ENCODE data around the gene LPIN1. TPM values are rescaled to one million over a fixed set of nuclear protein-coding genes. Genes with fewer than 3 reads are reported as not detected.

Gene LPIN1
- total RNA-seq, 2 experiments from 2014 or later: 54.0 to 57.8 TPM

DNA sequence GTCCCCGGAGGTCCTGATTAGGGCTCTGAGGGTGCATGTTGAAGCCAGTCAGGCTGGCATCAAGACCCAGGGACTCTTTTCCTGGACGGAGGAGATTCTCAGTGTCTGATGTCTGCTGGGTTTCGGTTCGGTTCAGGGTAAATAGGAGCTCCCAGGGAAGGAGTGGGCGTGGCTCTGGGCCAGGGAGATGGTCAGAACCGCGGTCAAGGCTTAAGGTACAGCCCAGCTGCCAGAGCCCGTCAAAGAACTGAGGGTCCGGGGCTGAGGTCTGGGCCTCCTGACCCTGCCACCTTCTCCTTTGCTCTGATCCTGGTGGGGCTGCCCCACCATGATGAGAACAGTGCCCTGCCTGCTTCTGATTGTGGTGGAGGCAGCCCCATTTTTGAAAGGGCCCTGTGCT is 39.8 kb downstream of the LPIN1 start:
- Mint-ChIP-seq H3K27me3 (no peaks in the 10 kb centered on the region), H3K27ac (no peak overlapping the region), H3K4me1 (peaks cover 5% of the 10 kb centered on the region), H3K36me3 (ENCODE audit: low read depth) (peaks cover 86% of the 10 kb centered on the region), H3K4me3 (no peak overlapping the region), H3K9me3 (no peaks in the 10 kb centered on the region)
- no peak for DNase-seq
- POLR2A ChIA-PET: no interaction called here
- CTCF ChIA-PET: interaction anchor here (1.3 to 10.8 kb wide), 5 partner anchors 32 to 95 kb away, joined by 3 to 327 read pairs (median 14); no protein-coding TSS in a partner anchor

GRCh38 chr2:11786592-11786991 is 40.2 kb downstream of the LPIN1 start:
- no peak overlapping the region for H3K27ac Mint-ChIP-seq
- peak; percentile 11 for DNase-seq
- ChIA-PET POLR2A (no interaction called here), CTCF (interaction anchor here (0.9 to 10.8 kb wide), 6 partner anchors 33 to 106 kb away, joined by 3 to 327 read pairs (median 4); no protein-coding TSS in a partner anchor)
- H3K9me3 Mint-ChIP-seq: no peaks in the 10 kb centered on the region
- H3K4me1 Mint-ChIP-seq: peaks cover 5% of the 10 kb centered on the region
- no peaks in the 10 kb centered on the region for H3K27me3 Mint-ChIP-seq
- H3K36me3 Mint-ChIP-seq (ENCODE audit: low read depth): peaks cover 86% of the 10 kb centered on the region
- no peak overlapping the region for H3K4me3 Mint-ChIP-seq

- Mint-ChIP-seq H3K27me3 (no peaks in the 10 kb centered on the region), H3K9me3 (no peaks in the 10 kb centered on the region), H3K36me3 (ENCODE audit: low read depth) (peaks cover 86% of the 10 kb centered on the region), H3K4me3 (no peak overlapping the region), H3K27ac (no peak overlapping the region), H3K4me1 (peaks cover 5% of the 10 kb centered on the region)
- ChIA-PET POLR2A (interaction anchor here (0.6 kb wide), 1 partner anchor 95 kb away, joined by 3 read pairs; no protein-coding TSS in a partner anchor), CTCF (interaction anchor here (0.9 to 2.0 kb wide), 5 partner anchors 18 to 107 kb away, joined by 3 to 10 read pairs (median 3); no protein-coding TSS in a partner anchor)
- DNase-seq: peak; percentile 10
Observed at GRCh38 chr2:11787991-11788390, 41.6 kb downstream of the LPIN1 start.

- peaks cover 88% of the 10 kb centered on the region for H3K36me3 Mint-ChIP-seq (ENCODE audit: low read depth)
- H3K4me1 Mint-ChIP-seq: peaks cover 5% of the 10 kb centered on the region
- peak; percentile 6 for DNase-seq
- no peaks in the 10 kb centered on the region for H3K9me3 Mint-ChIP-seq
- no peak overlapping the region for H3K4me3 Mint-ChIP-seq
- ChIA-PET CTCF (interaction anchor here (1.7 to 2.0 kb wide), 2 partner anchors 50 to 96 kb away, joined by 5 to 10 read pairs; no protein-coding TSS in a partner anchor), POLR2A (no interaction called here)
- H3K27ac Mint-ChIP-seq: no peak overlapping the region
- no peaks in the 10 kb centered on the region for H3K27me3 Mint-ChIP-seq
Observed at GRCh38 chr2:11788461-11789124, 42.2 kb downstream of the LPIN1 start.

- H3K4me1 Mint-ChIP-seq: peaks cover 5% of the 10 kb centered on the region
- H3K36me3 Mint-ChIP-seq (ENCODE audit: low read depth): peaks cover 87% of the 10 kb centered on the region
- no peaks in the 10 kb centered on the region for H3K27me3 Mint-ChIP-seq
- CTCF ChIA-PET: no interaction called here
- H3K27ac Mint-ChIP-seq: no peak overlapping the region
- H3K9me3 Mint-ChIP-seq: no peaks in the 10 kb centered on the region
- DNase-seq: peak; percentile 4
- no peak overlapping the region for H3K4me3 Mint-ChIP-seq
- POLR2A ChIA-PET: no interaction called here
Observed at GRCh38 chr2:11789243-11789642, 42.8 kb downstream of the LPIN1 start.

- no peaks in the 10 kb centered on the region for H3K9me3 Mint-ChIP-seq
- no peak overlapping the region for H3K4me3 Mint-ChIP-seq
- CTCF ChIA-PET: interaction anchor here (1.0 to 1.5 kb wide), 3 partner anchors 12 to 97 kb away, joined by 3 to 6 read pairs (median 3); no protein-coding TSS in a partner anchor
- peak; percentile 11 for DNase-seq
- H3K27me3 Mint-ChIP-seq: no peaks in the 10 kb centered on the region
- peaks cover 85% of the 10 kb centered on the region for H3K36me3 Mint-ChIP-seq (ENCODE audit: low read depth)
- POLR2A ChIA-PET: no interaction called here
- H3K4me1 Mint-ChIP-seq: peaks cover 5% of the 10 kb centered on the region
- no peak overlapping the region for H3K27ac Mint-ChIP-seq
Observed at GRCh38 chr2:11790228-11790627, 43.8 kb downstream of the LPIN1 start.

DNA sequence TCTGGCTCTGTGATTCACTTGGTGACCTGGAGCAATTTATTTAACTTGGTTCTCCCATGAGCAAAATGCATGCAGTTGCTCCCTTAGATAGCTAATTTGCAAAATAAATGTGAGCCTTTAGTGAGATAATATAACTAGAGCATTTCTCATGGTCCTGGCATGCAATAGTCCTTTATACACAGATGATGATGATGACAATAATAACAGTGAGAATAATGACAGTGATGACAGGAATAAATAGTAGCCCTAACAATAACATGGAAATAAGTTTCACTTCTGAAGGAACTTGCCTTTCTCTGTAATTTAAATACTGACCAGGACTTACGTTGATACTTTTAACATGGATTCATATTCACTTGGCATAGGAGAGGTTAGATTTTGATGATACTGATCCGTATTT is 49.2 kb downstream of the LPIN1 start:
- ChIA-PET POLR2A (no interaction called here), CTCF (no interaction called here)
- Mint-ChIP-seq H3K27me3 (no peaks in the 10 kb centered on the region), H3K4me3 (no peak overlapping the region), H3K27ac (no peak overlapping the region), H3K9me3 (no peaks in the 10 kb centered on the region), H3K36me3 (ENCODE audit: low read depth) (peaks cover 90% of the 10 kb centered on the region), H3K4me1 (peaks cover 2% of the 10 kb centered on the region)
- DNase-seq: no peak

DNA sequence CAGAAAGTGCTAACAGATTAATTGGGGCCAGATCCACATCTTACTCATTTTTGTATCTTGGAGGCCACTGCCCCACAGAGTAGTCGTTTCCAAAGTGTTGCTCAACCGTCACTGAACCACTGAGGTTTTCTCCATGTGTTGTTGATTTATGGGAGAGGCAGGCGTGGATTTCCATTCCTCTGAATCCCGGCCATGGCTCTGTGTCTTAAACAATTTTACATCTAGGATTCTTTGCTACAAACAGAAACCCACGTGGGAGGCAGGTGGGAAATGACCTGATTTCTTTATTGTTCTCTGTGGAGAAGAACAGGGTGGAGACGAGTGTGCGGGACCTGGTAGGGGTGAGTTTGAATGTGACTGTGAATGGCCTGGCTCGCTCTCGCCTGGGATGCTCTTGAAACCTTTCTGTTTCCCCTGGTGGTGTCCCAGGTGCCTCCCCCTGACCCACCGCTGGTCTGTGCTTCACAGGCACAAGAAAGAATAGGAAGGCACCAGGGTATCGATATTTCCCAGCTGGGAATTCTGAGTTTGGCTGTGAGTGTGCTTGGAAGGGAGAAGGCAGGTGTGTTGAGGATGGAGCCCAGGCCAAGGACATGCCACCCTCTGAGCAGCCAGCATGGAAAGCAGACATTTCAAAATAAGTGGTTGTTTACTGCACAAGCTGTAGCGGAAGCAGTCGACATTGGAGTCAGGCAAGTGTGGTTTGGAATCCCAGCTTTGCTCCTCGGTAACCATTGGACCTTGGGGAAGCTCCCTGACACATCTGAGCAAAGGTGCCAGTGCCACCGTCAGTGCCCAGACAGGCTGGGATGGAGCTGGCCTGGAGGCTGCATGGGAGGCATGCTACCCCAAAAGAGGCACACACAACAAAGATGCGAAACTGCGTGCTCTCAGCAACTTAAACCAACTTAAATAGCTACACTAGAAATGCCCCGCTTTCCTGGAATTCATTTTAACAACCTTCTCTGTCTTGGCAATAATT is 50.0 kb downstream of the LPIN1 start:
- CTCF ChIA-PET: no interaction called here
- Mint-ChIP-seq H3K27me3 (no peaks in the 10 kb centered on the region), H3K27ac (no peak overlapping the region)

GRCh38 chr2:11797846-11798245 is 51.4 kb downstream of the LPIN1 start:
- Mint-ChIP-seq H3K27me3 (no peaks in the 10 kb centered on the region), H3K36me3 (ENCODE audit: low read depth) (peaks cover 83% of the 10 kb centered on the region), H3K4me1 (peaks cover 6% of the 10 kb centered on the region), H3K9me3 (no peaks in the 10 kb centered on the region), H3K27ac (no peak overlapping the region), H3K4me3 (no peak overlapping the region)
- ChIA-PET POLR2A (no interaction called here), CTCF (no interaction called here)
- DNase-seq: no peak

More for the DNA sequence above, 50.0 kb downstream of the LPIN1 start:
- Mint-ChIP-seq H3K4me3 (no peak overlapping the region), H3K4me1 (peaks cover 6% of the 10 kb centered on the region), H3K9me3 (no peaks in the 10 kb centered on the region), H3K36me3 (ENCODE audit: low read depth) (peaks cover 90% of the 10 kb centered on the region)
- no peak for DNase-seq
- POLR2A ChIA-PET: no interaction called here

- Mint-ChIP-seq H3K4me3 (no peak overlapping the region), H3K36me3 (ENCODE audit: low read depth) (peaks cover 83% of the 10 kb centered on the region), H3K27me3 (no peaks in the 10 kb centered on the region), H3K27ac (no peak overlapping the region), H3K9me3 (no peaks in the 10 kb centered on the region), H3K4me1 (peaks cover 6% of the 10 kb centered on the region)
- POLR2A ChIA-PET: no interaction called here
- CTCF ChIA-PET: interaction anchor here (0.9 kb wide), 1 partner anchor 15 kb away, joined by 4 read pairs; no protein-coding TSS in a partner anchor
- peak; percentile 7 for DNase-seq
Observed at GRCh38 chr2:11798701-11799435, 52.4 kb downstream of the LPIN1 start.

GRCh38 chr2:11799826-11800225 is 53.4 kb downstream of the LPIN1 start:
- CTCF ChIA-PET: interaction anchor here (1.5 kb wide), 1 partner anchor 16 kb away, joined by 6 read pairs; no protein-coding TSS in a partner anchor
- H3K9me3 Mint-ChIP-seq: no peaks in the 10 kb centered on the region
- POLR2A ChIA-PET: no interaction called here

GRCh38 chr2:11802782-11803191 is 56.4 kb downstream of the LPIN1 start:
- ChIA-PET POLR2A (no interaction called here), CTCF (interaction anchor here (1.6 kb wide), 1 partner anchor 18 kb away, joined by 7 read pairs; no protein-coding TSS in a partner anchor)
- H3K27ac Mint-ChIP-seq: no peak overlapping the region
- peak; percentile 4 for DNase-seq
- H3K27me3 Mint-ChIP-seq: no peaks in the 10 kb centered on the region
- no peak overlapping the region for H3K4me3 Mint-ChIP-seq
- peaks cover 6% of the 10 kb centered on the region for H3K4me1 Mint-ChIP-seq
- H3K9me3 Mint-ChIP-seq: no peaks in the 10 kb centered on the region
- H3K36me3 Mint-ChIP-seq (ENCODE audit: low read depth): peaks cover 88% of the 10 kb centered on the region

More at GRCh38 chr2:11799826-11800225, 53.4 kb downstream of the LPIN1 start:
- H3K4me3 Mint-ChIP-seq: no peak overlapping the region
- H3K27ac Mint-ChIP-seq: no peak overlapping the region
- peaks cover 6% of the 10 kb centered on the region for H3K4me1 Mint-ChIP-seq
- no peak for DNase-seq
- H3K27me3 Mint-ChIP-seq: no peaks in the 10 kb centered on the region
- peaks cover 87% of the 10 kb centered on the region for H3K36me3 Mint-ChIP-seq (ENCODE audit: low read depth)

Data from activated CD4-positive, alpha-beta memory T cell treated with anti-CD3 and anti-CD28 coated beads, Interleukin-2, amount 10 ng/mL, durations not matched to agents 7 days and 5 days (primary cell).